ENCODE data around the gene RALGPS1. TPM values are rescaled to one million over a fixed set of nuclear protein-coding genes. Genes with fewer than 3 reads are reported as not detected.

Gene RALGPS1
- total RNA-seq, 2 experiments from 2014 or later: 14.1 to 14.4 TPM

- CTCF ChIA-PET (ENCODE audit: unreplicated experiment): interaction anchor here (0.6 kb wide), 1 partner anchor 1030 kb away, joined by 3 read pairs; no protein-coding TSS in a partner anchor
- no peak overlapping the region for H3K27ac ChIP-seq (ENCODE audit: low read depth, low read length, poor library complexity, severe bottlenecking)
- POLR2A ChIA-PET: no interaction called here
Observed at GRCh38 chr9:127051881-127052595, 137.5 kb downstream of the RALGPS1 start.

GRCh38 chr9:127053057-127053821 is 138.7 kb downstream of the RALGPS1 start:
- Histone ChIP-seq H3K4me1 (ENCODE audit: insufficient read depth, low read length, poor library complexity, severe bottlenecking) (no peaks in the 10 kb centered on the region), H3K79me2 (ENCODE audit: insufficient read depth, low read depth, low read length) (no peaks in the 10 kb centered on the region), H2AFZ (ENCODE audit: low read length) (no peak overlapping the region), H4K20me1 (ENCODE audit: insufficient read depth, low read length) (no peaks in the 10 kb centered on the region), H3K27ac (ENCODE audit: low read depth, low read length, poor library complexity, severe bottlenecking) (no peak overlapping the region), H3K9me2 (ENCODE audit: insufficient read depth, low read length) (no peaks in the 10 kb centered on the region), H3K36me3 (ENCODE audit: insufficient read depth, low read length) (no peaks in the 10 kb centered on the region), H3K4me2 (ENCODE audit: low read length) (no peak overlapping the region), H3K4me3 (ENCODE audit: low read depth, low read length, poor library complexity, severe bottlenecking) (no peak overlapping the region), H3K9me3 (ENCODE audit: low read length) (no peaks in the 10 kb centered on the region)
- no TSS peak for BruUV-seq (replicated peaks)
- TF ChIP-seq CTCF (conservative IDR thresholded peaks at IDR 0.05; ENCODE audit: low read length) (no peak), EZH2phosphoT487 (IDR thresholded peaks at IDR 0.05; ENCODE audit: borderline replicate concordance, low read depth, low read length) (no peak)
- DNase-seq (ENCODE audit: low spot score): no peak
- ChIA-PET POLR2A (no interaction called here), CTCF (ENCODE audit: unreplicated experiment) (no interaction called here)
- intact Hi-C loops (cut with micrococcal nuclease; ENCODE audit: unreplicated experiment): no loop called here

More at GRCh38 chr9:127051881-127052595, 137.5 kb downstream of the RALGPS1 start:
- Histone ChIP-seq H3K79me2 (ENCODE audit: insufficient read depth, low read depth, low read length) (no peaks in the 10 kb centered on the region), H4K20me1 (ENCODE audit: insufficient read depth, low read length) (no peaks in the 10 kb centered on the region), H2AFZ (ENCODE audit: low read length) (no peak overlapping the region), H3K4me3 (ENCODE audit: low read depth, low read length, poor library complexity, severe bottlenecking) (no peak overlapping the region), H3K4me1 (ENCODE audit: insufficient read depth, low read length, poor library complexity, severe bottlenecking) (no peaks in the 10 kb centered on the region), H3K9me3 (ENCODE audit: low read length) (no peaks in the 10 kb centered on the region), H3K36me3 (ENCODE audit: insufficient read depth, low read length) (no peaks in the 10 kb centered on the region), H3K9me2 (ENCODE audit: insufficient read depth, low read length) (no peaks in the 10 kb centered on the region), H3K4me2 (ENCODE audit: low read length) (no peak overlapping the region)
- TF ChIP-seq CTCF (conservative IDR thresholded peaks at IDR 0.05; ENCODE audit: low read length): no peak
- TF ChIP-seq EZH2phosphoT487 (IDR thresholded peaks at IDR 0.05; ENCODE audit: borderline replicate concordance, low read depth, low read length): no peak
- no peak for DNase-seq (ENCODE audit: low spot score)
- intact Hi-C loops (cut with micrococcal nuclease; ENCODE audit: unreplicated experiment): no loop called here
- BruUV-seq (replicated peaks): no TSS peak

- no peaks in the 10 kb centered on the region for H3K4me1 ChIP-seq (ENCODE audit: insufficient read depth, low read length, poor library complexity, severe bottlenecking)
- no peak overlapping the region for H3K4me3 ChIP-seq (ENCODE audit: low read depth, low read length, poor library complexity, severe bottlenecking)
- no peaks in the 10 kb centered on the region for H4K20me1 ChIP-seq (ENCODE audit: insufficient read depth, low read length)
- ChIA-PET CTCF (ENCODE audit: unreplicated experiment) (no interaction called here), POLR2A (no interaction called here)
- H3K9me3 ChIP-seq (ENCODE audit: low read length): no peaks in the 10 kb centered on the region
- intact Hi-C loops (cut with micrococcal nuclease; ENCODE audit: unreplicated experiment): no loop called here
- no peak for DNase-seq (ENCODE audit: low spot score)
- no peak overlapping the region for H2AFZ ChIP-seq (ENCODE audit: low read length)
- H3K36me3 ChIP-seq (ENCODE audit: insufficient read depth, low read length): no peaks in the 10 kb centered on the region
- no peak overlapping the region for H3K4me2 ChIP-seq (ENCODE audit: low read length)
- H3K9me2 ChIP-seq (ENCODE audit: insufficient read depth, low read length): no peaks in the 10 kb centered on the region
- TF ChIP-seq CTCF (conservative IDR thresholded peaks at IDR 0.05; ENCODE audit: low read length): no peak
- TF ChIP-seq EZH2phosphoT487 (IDR thresholded peaks at IDR 0.05; ENCODE audit: borderline replicate concordance, low read depth, low read length): no peak
- no peak overlapping the region for H3K27ac ChIP-seq (ENCODE audit: low read depth, low read length, poor library complexity, severe bottlenecking)
- H3K79me2 ChIP-seq (ENCODE audit: insufficient read depth, low read depth, low read length): no peaks in the 10 kb centered on the region
- no TSS peak for BruUV-seq (replicated peaks)
Observed at GRCh38 chr9:127053960-127054359, 139.4 kb downstream of the RALGPS1 start.

Data from OCI-LY7 (cell line).